ENCODE results near the gene C1orf35.

Gene C1orf35

DNA sequence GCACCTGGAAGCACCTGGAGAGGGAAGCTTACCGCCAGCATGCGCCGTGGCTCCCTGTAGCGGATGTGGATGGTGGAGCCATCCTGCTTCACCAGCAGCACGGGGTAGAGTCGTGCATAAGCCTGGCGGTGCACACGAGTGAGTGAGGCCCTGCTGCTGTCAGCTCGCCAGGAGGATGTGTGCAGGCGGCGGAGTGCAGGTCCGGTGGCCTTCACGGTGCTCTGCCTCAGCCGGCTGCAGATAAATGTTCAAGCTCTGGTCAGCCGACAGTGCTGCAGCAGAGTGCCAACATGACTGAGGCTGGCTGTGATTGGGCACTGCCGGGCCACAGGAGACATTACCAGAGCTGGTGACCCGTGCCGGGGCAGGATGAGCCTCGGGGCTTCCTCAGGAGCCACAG lies 4.5 kb upstream of the C1orf35 start:
- H3K27ac ChIP-seq (ENCODE audit: low read length): no peak overlapping the region

DNA sequence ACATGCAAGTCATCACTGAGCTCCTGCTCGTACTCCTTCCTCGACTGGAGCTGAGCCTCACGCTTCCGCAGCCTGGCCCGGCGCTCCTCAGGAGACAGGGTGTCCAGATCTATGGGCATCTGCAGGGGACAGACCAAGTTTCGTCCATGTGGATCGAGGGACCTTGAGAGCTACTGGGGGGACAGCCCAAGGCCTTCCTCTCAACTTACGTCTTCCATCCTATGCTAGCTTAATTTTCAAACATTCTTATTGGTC lies 3.6 kb upstream of the C1orf35 start:
- Histone ChIP-seq H3K79me2 (ENCODE audit: low read length) (peaks cover 45% of the 10 kb centered on the region), H3K36me3 (replicated peaks; ENCODE audit: low read depth, low read length) (peaks cover 23% of the 10 kb centered on the region), H3K27ac (ENCODE audit: low read length) (no peak overlapping the region), H2AFZ (ENCODE audit: low read depth, low read length) (no peak overlapping the region), H3K27me3 (ENCODE audit: low read depth, low read length) (no peaks in the 10 kb centered on the region), H3K9ac (ENCODE audit: low read length) (no peak overlapping the region), H3K9me3 (ENCODE audit: insufficient read depth, low read length) (no peaks in the 10 kb centered on the region), H3K4me1 (ENCODE audit: low read length) (peaks cover 26% of the 10 kb centered on the region), H3K4me2 (ENCODE audit: low read length) (no peak overlapping the region), H4K20me1 (ENCODE audit: insufficient read depth, low read length) (peaks cover 2% of the 10 kb centered on the region; the same call in 1 of the 2 replicates), H3K4me3 (ENCODE audit: low read length) (no peak overlapping the region)
- TF ChIP-seq, protein P1, sequence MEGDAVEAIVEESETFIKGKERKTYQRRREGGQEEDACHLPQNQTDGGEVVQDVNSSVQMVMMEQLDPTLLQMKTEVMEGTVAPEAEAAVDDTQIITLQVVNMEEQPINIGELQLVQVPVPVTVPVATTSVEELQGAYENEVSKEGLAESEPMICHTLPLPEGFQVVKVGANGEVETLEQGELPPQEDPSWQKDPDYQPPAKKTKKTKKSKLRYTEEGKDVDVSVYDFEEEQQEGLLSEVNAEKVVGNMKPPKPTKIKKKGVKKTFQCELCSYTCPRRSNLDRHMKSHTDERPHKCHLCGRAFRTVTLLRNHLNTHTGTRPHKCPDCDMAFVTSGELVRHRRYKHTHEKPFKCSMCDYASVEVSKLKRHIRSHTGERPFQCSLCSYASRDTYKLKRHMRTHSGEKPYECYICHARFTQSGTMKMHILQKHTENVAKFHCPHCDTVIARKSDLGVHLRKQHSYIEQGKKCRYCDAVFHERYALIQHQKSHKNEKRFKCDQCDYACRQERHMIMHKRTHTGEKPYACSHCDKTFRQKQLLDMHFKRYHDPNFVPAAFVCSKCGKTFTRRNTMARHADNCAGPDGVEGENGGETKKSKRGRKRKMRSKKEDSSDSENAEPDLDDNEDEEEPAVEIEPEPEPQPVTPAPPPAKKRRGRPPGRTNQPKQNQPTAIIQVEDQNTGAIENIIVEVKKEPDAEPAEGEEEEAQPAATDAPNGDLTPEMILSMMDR (IDR thresholded peaks at IDR 0.05; ENCODE audit: low read depth, low read length): no peak
- no peak for TF ChIP-seq EZH2phosphoT487 (IDR thresholded peaks at IDR 0.05; ENCODE audit: low read depth)

More for the DNA sequence above, 4.5 kb upstream of the C1orf35 start:
- H4K20me1 ChIP-seq (ENCODE audit: insufficient read depth, low read length): no peaks in the 10 kb centered on the region
- H3K4me3 ChIP-seq (ENCODE audit: low read length): peak overlapping the region; percentile 96
- H2AFZ ChIP-seq (ENCODE audit: low read depth, low read length): no peak overlapping the region
- TF ChIP-seq EZH2phosphoT487 (IDR thresholded peaks at IDR 0.05; ENCODE audit: low read depth): no peak
- TF ChIP-seq, protein P1 (IDR thresholded peaks at IDR 0.05; ENCODE audit: low read depth, low read length): no peak
- H3K4me1 ChIP-seq (ENCODE audit: low read length): peaks cover 25% of the 10 kb centered on the region
- H3K9ac ChIP-seq (ENCODE audit: low read length): no peak overlapping the region
- peaks cover 23% of the 10 kb centered on the region for H3K36me3 ChIP-seq (replicated peaks; ENCODE audit: low read depth, low read length)
- peak overlapping the region; percentile 97 for H3K4me2 ChIP-seq (ENCODE audit: low read length)
- no peaks in the 10 kb centered on the region for H3K27me3 ChIP-seq (ENCODE audit: low read depth, low read length)
- no peaks in the 10 kb centered on the region for H3K9me3 ChIP-seq (ENCODE audit: insufficient read depth, low read length)
- H3K79me2 ChIP-seq (ENCODE audit: low read length): peaks cover 36% of the 10 kb centered on the region

DNA sequence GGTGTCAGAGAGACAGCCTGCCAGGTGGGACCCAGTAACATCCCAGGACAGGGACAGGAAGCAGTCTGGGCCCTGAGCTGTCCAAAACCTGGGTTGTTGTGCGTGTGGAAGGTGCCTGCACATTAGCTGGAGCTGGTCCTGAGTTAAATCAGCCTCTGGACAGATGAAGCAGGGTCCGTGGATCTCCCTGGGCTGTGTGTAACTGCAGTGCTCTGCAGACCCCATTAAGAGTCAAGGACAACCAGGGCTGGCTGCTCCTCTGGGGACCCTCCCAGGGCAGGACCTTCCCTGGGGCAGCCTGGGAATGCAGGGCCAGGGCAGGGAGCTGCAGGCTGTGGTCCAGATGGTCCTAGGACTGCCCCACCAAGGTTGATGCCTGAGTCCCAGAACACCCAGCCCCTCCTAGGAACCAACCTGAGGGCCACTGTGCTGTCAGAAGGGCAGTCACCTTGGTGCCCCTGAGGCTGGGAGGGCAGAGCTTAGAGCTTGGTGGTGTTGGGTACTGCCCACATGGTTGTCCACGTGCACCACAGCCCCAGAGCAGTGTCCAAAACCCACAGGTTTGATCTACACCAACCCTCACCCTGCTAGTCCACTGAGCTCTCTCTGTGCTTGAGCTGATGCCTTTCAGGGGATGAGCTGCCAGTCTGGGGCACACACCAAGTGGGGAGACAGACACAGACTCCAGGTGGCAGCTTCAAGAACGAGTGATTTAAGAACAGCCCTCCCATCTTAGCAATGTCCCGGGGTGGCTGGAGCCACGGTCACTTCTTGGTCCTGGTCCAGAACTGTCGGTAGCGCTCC lies 3.1 kb upstream of the C1orf35 start:
- Histone ChIP-seq H3K27ac (ENCODE audit: low read length) (no peak overlapping the region), H3K79me2 (ENCODE audit: low read length) (peaks cover 49% of the 10 kb centered on the region)

DNA sequence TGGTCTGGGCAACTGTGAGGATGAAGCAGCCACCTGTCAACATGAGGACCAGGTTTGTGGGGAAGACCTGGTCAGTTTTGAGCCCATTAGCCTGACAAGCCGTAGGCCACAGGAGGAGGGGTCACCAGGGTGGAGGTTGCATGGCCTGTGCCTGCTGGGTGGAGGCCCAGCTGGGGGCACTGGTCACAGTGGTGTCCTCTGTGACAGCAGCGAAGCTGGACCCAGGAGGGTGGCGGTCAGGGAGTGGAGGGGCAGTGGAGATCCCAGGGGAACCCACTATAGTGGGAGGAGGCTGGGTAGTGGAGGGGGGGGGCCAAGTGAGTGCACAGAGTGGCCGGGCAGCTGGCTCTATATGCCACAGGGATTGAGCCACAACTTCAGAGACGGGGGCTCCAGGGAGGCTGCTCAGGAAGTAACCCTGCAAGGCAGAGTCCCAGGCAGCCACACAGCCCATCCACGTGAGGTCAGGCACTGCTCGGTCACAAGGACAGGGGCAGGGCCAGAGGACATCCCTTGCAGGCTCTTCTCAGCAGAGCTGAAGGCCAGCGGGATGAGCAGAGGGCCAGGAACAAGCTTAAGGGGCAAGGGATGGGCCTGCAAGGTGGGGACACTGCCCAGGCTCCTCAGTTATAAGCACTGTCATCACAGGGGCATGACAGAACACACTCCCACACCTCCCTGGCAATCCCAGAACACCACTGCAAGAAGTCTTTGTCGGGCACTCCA lies 2.3 kb upstream of the C1orf35 start:
- Histone ChIP-seq H3K4me1 (ENCODE audit: low read length) (peaks cover 30% of the 10 kb centered on the region), H3K4me3 (ENCODE audit: low read length) (no peak overlapping the region), H3K4me2 (ENCODE audit: low read length) (no peak overlapping the region), H2AFZ (ENCODE audit: low read depth, low read length) (no peak overlapping the region), H3K27ac (ENCODE audit: low read length) (no peak overlapping the region), H3K79me2 (ENCODE audit: low read length) (peaks cover 49% of the 10 kb centered on the region), H3K9ac (ENCODE audit: low read length) (no peak overlapping the region), H4K20me1 (ENCODE audit: insufficient read depth, low read length) (peaks cover 7% of the 10 kb centered on the region), H3K36me3 (replicated peaks; ENCODE audit: low read depth, low read length) (peaks cover 23% of the 10 kb centered on the region), H3K27me3 (ENCODE audit: low read depth, low read length) (no peaks in the 10 kb centered on the region), H3K9me3 (ENCODE audit: insufficient read depth, low read length) (no peaks in the 10 kb centered on the region)
- no peak for TF ChIP-seq EZH2phosphoT487 (IDR thresholded peaks at IDR 0.05; ENCODE audit: low read depth)
- TF ChIP-seq, protein P1 (IDR thresholded peaks at IDR 0.05; ENCODE audit: low read depth, low read length): no peak

More for the DNA sequence above, 3.1 kb upstream of the C1orf35 start:
- peaks cover 7% of the 10 kb centered on the region for H4K20me1 ChIP-seq (ENCODE audit: insufficient read depth, low read length)
- no peak overlapping the region for H3K4me3 ChIP-seq (ENCODE audit: low read length)
- no peaks in the 10 kb centered on the region for H3K9me3 ChIP-seq (ENCODE audit: insufficient read depth, low read length)
- H3K9ac ChIP-seq (ENCODE audit: low read length): no peak overlapping the region
- H3K4me2 ChIP-seq (ENCODE audit: low read length): no peak overlapping the region
- TF ChIP-seq EZH2phosphoT487 (IDR thresholded peaks at IDR 0.05; ENCODE audit: low read depth): no peak
- TF ChIP-seq, protein P1 (IDR thresholded peaks at IDR 0.05; ENCODE audit: low read depth, low read length): no peak
- peaks cover 31% of the 10 kb centered on the region for H3K4me1 ChIP-seq (ENCODE audit: low read length)
- H3K27me3 ChIP-seq (ENCODE audit: low read depth, low read length): no peaks in the 10 kb centered on the region
- no peak overlapping the region for H2AFZ ChIP-seq (ENCODE audit: low read depth, low read length)
- H3K36me3 ChIP-seq (replicated peaks; ENCODE audit: low read depth, low read length): peaks cover 23% of the 10 kb centered on the region
